ENCODE measurements around the gene TREM1.

- TF ChIP-seq CTCF (IDR thresholded peaks at IDR 0.05) (peak; percentile 31), ZFX (IDR thresholded peaks at IDR 0.05; ENCODE audit: borderline replicate concordance) (no peak)
These were observed 48.1 kb upstream of the TREM1 start for GRCh38 chr6:41334482-41335040.

Measured in 22Rv1 (cell line).